CD4-positive, alpha-beta T cell treated with Interleukin-15 for 4 hours (primary cell): ENCODE results near the gene FANCL.
"Not testable (repeated sequence)": the region's sequence is repeated elsewhere in the genome, so short reads cannot be mapped to it uniquely, and the experiment has no call there.

ENCODE experiments used
- DNase-seq: peaks from one replicate; pipeline ENCODE4 v3.0.0-alpha.2; 2020; ENCODE audit warnings: low spot score

Gene FANCL

DNA sequence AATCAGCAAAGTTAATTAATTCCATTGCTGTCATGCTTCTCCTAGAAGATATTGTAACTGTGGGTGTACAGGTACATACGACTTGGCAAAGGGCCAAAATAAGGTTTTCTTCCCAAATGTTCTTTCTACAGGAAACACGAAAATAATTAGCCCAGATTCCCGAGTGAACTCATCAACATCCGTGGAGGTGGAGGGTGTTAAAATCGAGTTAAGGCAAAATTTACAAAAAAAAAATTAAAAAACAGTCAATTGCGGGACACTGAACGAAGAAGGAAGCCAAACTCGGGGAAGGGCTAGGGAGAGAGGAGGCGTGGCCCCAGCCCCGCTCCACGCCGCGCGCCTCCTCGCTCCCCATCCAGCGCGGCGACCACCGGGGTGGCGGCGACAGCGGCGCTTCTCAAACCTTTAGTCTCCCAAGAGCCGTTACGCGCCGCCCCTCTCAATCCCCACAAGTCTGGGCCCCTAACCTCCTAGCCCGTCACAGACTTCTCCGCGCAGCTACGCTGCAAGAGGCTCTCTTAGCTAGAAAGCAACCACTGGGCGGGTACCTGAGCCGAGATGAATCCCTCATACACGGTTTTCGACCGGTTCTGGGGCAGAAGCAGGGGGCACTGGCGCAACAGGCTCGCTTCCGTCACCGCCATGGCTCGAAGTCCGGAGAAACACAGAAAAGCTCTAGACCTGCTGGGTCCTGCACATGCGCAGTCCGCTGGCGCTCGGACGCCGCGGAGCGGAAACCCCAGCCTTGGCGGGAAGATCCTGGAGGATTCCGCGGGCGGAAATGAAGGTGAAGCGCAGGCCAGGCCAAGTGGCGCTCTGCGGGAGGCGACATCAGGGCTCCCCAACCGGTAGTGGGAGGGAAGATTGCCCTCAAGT, at the start of gene FANCL:
FANCL (minus strand) TSS at position 656 of the 876 bp plus-strand sequence; CDS start at position 644, 12 bp downstream.
- DNase-seq, result peak; percentile 64

DNA sequence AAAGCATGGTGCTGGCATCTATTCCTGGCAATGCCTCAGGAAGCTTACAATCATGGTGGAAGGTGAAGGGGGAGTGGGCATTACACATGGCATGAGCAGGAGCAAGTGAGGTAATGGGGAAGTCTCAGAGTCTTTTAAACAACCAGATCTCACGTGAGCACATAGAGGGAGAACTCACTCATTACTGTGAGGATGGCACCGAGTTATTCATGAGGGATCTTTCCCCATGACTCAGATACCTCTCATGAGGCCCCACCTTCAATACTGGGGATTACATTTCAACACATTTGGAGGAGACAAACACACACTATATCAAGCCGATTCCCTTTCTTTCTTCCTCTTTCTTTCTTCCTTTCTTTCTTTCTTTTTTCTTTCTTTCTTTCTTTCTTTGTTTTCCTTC, 47.9 kb upstream of the FANCL start:
- no peak for DNase-seq

DNA sequence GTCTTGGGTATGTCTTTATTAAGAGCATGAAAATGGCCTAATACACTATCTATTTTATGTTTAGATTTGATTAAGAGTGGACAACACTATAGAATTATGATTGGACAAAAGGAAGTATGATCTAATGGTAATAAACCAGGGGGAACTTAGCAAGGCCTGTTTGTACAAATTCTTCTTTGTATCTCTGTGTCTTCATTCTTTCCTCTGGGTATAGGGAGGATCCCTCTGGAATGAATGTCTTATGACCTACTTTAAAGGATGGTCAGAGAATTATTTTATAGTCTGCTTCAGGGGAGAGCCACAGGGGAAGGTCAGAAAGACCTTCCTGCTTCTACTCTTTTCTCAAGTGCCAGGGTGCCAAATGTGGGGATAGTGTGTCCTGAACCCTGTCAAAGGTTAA, 42.8 kb upstream of the FANCL start:
- no peak for DNase-seq

DNA sequence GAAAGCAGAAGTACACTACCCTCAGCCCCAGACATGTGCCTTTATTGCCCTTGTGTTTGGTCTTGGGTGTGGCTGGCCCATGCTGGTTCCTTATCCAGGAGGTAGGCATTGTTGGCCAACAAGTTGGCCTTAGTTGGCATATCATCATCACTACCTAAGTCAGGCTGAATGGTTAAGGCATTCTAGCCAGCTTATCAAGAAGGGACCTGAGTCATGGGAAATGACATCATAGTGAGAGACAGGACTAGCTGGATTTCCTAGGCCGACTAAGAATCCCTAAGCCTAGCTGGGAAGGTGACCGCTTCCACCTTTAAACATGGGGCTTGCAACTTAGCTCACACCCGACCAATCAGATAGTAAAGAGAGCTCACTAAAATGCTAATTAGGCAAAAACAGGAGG, 34.0 kb upstream of the FANCL start:
- DNase-seq, result not testable (repeated sequence)

DNA sequence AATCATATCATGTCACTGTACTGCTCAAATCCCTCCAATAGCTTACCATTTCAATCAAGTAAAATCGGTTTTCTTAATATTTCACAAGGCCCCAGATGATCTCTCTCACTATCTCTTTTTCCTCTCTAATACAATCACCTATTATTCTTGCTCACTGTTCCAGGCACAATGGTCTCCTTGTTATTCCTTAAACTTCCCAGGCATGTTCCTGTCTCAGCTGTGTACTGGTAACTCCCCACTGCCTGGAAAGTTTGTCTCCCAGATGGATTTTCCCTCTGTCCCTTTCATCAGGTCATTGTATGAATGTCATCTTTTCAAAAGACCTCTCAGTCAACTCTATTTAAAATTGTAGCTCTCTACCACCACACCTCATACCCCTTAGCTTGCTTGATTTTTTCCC, 30.7 kb upstream of the FANCL start:
- DNase-seq, result no peak

DNA sequence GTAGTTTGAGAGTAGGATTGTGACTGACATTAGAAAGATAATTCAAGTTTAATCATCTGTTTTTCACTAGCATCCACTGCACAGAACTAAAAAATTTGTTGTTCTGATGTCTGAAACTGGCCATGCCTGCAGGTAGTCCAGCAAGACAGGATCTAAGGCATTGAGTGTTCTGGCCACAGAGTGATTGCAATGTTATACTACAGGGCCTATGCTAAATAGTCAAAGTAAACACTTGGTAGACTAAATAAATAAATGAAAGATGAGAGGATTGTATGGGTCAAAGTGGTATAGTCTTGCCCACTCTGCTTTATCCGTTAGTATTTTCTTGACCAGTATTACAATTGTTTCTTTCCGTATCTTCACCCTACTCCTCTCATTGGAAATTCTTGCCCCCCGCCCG, 27.6 kb upstream of the FANCL start:
- DNase-seq, result no peak

DNA sequence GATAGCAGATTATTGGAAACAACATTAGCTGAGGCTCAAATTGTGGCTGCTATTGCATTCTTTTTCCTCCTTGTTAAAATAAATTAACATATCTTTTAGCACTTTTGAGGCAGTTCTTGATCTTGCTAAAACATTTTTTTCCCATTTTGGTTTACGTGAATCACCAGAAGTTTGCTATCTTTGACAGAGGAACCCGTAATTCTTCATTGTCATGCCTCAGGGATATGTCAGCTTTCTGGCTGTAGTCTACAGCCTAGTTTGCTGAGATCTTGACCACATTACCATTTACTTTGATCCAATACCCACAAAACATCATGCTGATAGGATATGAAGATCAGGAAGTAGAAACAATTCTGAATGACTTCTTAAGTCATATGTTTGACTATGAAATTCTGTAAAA, 25.1 kb upstream of the FANCL start:
- no peak for DNase-seq

DNA sequence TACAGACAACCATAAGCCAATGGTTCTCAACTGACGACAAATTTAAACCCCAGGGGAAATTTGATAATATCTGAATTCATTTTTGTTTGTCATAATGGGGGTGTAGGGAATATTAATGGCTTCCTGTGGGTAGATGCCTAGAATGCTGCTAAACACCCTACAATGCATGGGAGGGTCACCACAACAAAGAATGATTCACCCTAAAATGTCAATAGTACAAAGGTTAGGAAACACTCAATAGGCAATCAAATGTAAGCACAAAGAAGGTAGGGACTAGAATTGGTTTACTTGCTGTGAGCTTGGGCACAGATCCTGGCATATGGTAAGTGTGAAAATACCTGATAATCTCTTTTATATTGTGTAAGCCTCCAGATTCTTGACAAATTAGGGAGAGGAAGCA, 20.1 kb upstream of the FANCL start:
- DNase-seq, result no peak

DNA sequence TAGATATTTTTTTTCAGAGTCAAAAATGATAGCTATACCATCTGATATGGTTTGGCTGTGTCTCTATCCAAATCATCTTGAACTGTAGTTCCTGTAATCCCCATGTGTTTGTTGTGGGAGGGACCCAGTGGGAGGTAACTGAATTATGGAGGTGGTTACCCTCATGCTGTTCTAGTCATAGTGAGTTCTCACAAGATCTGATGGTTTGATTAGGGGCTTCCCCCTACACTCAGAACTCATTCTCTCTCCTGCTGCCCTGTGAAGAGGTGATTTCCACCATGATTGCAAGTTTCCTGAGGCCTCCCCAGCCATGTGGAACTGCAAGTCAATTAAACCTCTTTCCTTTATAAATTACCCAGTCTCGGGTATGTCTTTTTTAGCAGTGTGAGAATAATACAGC, 17.3 kb upstream of the FANCL start:
- DNase-seq, result not testable (repeated sequence)

DNA sequence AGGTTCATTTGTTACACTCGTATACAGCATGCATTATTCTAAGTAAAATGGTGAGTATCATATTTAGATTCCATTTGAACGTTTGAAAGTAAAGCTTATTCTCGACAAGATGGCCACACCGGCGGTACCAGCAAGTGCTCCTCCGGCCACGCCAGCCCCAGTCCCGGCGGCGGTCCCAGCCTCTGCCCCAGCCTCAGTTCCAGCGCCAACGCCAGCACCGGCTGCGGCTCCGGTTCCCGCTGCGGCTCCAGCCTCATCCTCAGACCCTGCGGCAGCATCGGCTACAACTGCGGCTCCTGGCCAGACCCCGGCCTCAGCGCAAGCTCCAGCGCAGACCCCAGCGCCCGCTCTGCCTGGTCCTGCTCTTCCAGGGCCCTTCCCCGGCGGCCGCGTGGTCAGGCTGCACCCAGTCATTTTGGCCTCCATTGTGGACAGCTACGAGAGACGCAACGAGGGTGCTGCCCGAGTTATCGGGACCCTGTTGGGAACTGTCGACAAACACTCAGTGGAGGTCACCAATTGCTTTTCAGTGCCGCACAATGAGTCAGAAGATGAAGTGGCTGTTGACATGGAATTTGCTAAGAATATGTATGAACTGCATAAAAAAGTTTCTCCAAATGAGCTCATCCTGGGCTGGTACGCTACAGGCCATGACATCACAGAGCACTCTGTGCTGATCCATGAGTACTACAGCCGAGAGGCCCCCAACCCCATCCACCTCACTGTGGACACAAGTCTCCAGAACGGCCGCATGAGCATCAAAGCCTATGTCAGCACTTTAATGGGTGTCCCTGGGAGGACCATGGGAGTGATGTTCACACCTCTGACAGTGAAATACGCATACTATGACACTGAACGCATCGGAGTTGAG, 10.4 kb upstream of the FANCL start:
- not testable (repeated sequence) for DNase-seq

DNA sequence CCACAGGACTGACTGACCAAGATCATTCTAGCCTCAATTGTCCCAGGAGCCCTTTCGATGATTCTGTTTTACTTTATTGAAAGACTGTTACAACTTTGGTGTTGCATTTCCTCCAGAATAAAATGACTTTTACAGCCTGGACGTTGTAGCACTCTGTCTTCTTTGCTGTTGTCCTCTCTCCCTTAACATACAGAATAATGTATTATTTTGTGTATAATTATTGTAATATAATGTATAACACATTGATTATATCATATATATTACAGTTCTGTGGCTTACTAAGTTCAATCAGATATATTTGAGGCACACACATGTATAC, 380 bp upstream of the FANCL start:
- no peak for DNase-seq

DNA sequence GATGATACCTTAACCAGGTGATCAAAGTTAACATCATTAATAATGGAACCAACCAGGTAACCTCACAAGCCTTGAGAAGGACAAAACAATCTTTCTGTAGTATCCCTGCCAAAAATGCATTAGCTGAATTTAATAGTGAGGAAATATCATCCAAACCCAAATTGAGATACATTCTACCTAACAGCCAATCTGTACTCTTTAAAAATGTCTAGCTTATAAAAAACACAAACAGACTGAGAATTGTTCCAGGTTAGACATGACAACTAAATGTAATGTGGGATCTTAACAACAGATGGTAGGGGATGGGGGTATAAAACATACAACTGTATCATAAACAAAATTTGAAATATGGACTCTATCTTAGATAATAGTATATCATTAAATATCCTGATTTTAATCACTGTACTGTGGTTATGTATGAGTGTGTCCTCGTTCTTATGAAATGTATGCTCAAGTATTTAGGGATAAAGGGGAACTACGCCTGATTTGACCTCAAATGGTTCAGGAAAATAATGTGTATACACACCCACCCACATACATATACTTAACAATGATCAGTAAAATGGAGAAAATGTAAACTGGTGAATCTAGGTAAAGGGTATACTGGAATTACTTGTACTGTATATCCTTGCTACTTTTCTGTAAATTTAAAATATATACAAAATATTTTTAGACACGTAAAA, 1.7 kb downstream of the FANCL start:
- no peak for DNase-seq

DNA sequence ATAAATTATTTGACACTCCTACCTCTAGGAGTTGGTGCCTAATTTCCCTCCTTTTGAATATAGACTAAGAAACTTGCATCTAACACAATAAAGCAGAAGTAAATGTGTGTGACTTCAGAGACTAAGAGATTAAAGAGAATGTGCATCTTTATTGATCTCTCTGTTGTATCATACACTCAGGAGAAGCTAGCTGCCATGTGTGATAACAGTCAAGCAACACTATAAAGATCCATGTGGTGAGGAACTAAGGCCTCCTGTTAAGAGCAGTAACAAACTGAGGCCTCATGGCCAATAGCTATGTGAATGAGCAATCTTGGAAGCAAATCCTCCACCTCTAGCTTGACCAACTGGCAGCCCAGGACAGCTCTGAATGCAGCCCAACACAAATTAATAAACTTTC, 3.4 kb downstream of the FANCL start:
- DNase-seq, result no peak

DNA sequence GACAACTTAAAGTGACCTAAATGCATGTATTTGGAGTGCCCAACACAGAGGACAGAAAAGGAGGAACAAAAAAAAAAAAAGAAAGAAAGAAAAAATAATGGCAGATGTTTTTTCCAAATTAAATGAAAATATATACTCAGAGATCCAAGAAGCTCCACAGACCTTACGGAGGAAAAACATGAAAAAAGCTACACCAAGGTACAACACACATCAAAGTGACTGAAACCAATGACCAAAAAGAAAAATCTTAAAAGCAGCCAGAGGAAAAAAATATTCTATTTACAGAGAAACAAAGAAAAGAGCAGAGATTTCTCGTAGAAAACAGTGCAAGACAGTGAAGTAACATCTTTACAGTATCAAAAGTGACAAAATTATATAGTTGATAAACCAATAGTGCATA, 5.1 kb downstream of the FANCL start:
- no peak for DNase-seq

DNA sequence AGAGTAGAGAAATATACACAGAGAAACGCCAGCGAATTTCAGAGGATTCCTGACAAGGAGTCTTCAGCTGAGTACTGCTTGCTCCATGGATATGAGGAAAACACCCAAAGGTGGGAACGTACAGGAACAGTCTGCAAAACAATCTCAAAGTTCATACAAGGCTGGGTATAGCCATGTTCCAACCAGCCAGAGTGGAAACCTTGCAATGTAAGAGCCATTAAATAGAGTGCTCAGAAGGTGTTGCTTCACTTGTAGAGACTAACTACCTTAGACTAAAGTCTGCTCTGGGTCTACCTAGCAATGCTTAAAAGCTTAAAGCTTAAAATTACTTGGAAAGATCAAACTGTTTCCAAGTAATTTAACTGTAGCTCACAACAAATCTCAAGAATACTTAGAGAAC, 6.0 kb downstream of the FANCL start:
- DNase-seq, result no peak

DNA sequence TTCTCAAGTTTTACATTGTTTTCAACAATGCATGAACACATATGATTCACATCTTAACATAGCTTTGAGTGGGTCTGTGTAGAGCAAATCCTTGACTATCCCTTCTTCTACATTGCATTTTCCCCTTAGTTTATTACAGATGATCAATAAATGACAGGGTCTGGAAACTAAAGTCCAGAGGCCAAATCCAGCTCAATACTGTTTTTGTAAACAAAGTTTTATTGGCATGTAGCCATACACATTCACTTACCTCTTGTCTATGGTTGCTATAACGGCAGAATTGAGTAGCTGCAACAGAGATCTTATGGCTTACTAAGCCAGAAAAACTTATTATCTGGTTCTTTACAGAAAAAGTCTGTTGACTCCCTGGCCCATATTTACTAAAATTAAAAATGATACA, 12.8 kb downstream of the FANCL start:
- DNase-seq, result no peak

DNA sequence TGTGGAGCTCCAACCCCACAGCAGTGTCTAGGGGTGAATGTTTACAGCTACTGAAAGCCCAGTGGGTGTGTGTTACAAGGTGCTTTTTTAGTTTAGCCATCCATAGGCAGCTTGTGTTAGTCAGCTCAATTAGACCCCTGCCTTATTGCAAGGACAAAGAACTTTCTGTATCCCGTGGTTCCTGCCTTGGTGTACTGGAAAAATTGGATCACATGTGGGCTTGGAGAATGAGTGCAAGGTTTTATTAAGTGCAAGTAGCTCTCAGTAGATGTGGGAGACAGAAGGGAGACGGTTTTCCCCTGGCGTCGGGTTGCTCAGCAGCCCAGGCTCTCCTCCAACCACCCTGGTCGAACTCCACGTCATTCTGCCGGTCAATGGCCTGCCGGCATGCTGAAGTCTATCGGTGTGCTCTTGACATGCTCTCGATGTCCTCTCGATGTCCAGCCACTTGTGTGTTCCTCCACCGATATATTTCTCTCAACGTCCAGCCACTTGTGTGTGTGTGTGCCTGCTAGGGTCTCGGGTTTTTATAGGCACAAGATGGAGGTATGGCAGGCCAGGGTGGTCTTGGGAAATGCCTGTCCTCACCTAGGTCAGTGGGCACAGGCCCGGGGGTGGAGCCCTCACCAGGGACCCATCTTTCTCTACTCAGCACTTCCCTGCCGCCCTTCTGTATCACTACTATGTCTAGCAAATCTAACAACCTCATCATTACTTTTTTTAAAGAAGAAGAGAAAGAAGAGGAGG, 13.8 kb downstream of the FANCL start:
- no peak for DNase-seq

DNA sequence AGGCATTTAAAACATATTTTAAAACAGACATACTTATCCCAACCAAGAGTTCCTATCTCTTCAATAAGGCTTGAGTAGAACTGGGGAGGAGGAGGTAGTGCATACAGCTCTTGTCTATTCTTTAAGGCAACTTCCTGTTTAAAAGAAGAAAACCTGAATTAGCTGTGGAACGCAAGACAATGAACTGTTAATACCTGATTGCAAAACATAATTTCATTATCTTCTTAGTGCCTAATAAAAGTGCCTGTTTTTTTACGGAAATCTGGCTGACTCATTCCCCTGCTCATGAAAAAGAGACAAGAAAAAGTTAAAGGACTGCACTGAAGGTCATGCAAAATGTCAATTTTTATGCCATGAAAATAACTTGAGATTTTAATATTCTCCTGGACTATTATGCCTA, 19.2 kb downstream of the FANCL start:
- no peak for DNase-seq

DNA sequence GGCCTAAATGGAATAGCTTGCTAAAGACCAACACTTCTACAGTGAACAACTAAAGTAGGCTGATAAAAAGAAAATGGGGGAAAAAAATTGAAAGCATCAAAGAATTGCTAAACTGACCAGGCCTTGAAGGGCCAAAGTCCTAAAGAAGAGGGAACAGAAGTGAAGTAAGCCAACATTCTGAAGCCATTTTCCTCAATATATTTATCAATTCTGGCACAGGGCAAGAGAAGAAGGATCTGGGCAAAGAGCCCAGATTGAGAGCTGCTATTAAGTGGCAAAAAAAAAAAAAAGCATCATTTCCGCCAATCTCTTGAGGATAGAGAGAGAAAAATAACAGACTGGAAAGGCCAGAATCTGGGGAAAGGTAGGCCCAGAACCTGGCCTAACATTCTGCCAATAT, 25.7 kb downstream of the FANCL start:
- no peak for DNase-seq

DNA sequence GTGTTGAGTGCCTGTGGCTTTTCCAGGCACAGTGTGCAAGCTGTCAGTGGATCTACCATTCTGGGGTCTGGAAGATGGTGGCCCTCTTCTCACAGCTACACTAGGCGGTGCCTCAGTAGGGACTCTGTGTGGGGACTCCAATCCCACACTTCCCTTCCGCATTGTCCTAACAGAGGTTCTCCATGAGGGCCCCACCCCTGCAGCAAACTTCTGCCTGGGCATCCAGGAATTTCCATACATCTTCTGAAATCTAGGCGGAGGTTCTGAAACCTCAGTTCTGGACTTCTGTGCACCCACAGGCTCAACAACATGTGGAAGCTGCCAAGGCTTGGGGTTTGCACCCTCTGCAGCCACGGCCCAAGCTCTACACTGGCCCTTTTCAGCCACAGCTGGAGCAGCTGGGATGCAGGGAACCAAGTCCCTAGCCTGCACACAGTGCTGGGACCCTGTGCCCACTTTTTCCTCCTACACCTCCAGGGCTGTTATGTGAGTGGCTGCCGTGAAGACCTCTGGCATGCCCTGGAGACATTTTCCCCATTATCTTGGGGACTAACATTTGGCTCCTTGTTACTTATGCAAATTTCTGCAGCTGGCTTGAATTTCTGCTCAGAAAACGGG, 30.1 kb downstream of the FANCL start:
- DNase-seq, result not testable (repeated sequence)

DNA sequence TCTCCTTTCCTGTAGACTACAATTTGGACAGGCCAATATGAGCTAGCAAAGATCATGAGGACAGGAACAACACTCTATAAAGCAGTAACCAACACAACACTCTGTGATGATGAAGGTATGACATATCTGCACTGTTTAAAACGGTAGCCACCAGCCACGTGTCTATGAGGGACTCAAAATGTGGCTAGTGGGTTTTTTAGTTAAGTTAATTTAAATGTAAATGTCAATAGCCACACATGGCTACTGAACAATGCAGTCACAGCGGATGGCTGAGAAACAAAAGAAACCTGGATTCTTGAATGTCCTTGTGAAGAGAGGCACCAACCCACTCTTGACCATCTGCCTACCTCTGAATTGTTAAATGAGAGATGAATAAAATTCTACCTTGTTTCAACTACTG, 33.9 kb downstream of the FANCL start:
- no peak for DNase-seq

DNA sequence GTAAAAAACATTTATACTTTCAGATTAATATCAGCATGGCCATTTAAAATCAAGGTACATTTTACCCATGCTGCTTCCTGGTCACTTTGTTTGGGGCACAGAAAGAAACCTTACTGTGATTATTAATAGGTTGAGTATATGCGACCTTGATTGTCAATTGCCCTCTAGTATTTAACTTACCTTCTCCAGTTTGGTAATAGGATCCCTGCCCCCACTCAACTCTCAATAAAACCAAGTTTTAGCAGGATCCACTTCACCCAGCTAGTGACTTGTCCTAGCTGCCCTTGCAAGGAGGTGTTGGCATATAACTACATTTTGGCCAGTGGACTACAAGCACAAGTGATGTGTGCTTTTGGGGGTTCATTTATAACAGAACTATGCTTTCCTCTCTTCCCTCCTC, 34.3 kb downstream of the FANCL start:
- no peak for DNase-seq
